HCT116 (cell line): ENCODE data around the gene VWA1.

Experiments used
- CTCF ChIP-seq, 3 experiments: fragments of 200-600 bp in 1 of 3; sonication (generic) in 1 of 3; IDR thresholded peaks in 2 of 3; conservative IDR thresholded peaks in 1 of 3; 2 replicates each; pipeline ENCODE4 v1.5.1; 2012 to 2017; ENCODE audit warnings: low read depth in 2 of 3, low read length in 2 of 3, antibody characterized with exemption in 1 of 3, borderline replicate concordance in 1 of 3, control low read depth in 1 of 3, mild to moderate bottlenecking in 1 of 3, mixed read lengths in 1 of 3, mixed run types in 1 of 3, moderate library complexity in 1 of 3; ENCODE audit not compliant: insufficient read depth in 1 of 3
- EZH2phosphoT487 ChIP-seq: fragments of 200-600 bp; IDR thresholded peaks from 2 replicates; pipeline ENCODE4 v1.6.1; 2018; ENCODE audit warnings: antibody characterized with exemption, borderline replicate concordance
- POLR2AphosphoS5 ChIP-seq: IDR thresholded peaks from 2 replicates; pipeline ENCODE4 v1.6.1; 2011; ENCODE audit warnings: mild to moderate bottlenecking, low read depth, low read length, moderate library complexity
- RAD21 ChIP-seq: IDR thresholded peaks from 2 replicates; pipeline ENCODE4 v1.6.1; 2012; ENCODE audit warnings: low read depth, mild to moderate bottlenecking
- SP1 ChIP-seq: IDR thresholded peaks from 2 replicates; pipeline ENCODE4 v1.6.1; 2012; ENCODE audit warnings: low read depth
- TCF7L2 ChIP-seq: IDR thresholded peaks from 2 replicates; pipeline ENCODE4 v1.7.0; 2011; ENCODE audit warnings: borderline replicate concordance, inconsistent platforms; ENCODE audit not compliant: insufficient read depth, insufficient read length; ENCODE audit errors: extremely low read depth
- YY1 ChIP-seq: IDR thresholded peaks from 2 replicates; pipeline ENCODE4 v1.6.1; 2011; ENCODE audit warnings: low read length, low read depth, moderate library complexity, mild to moderate bottlenecking; ENCODE audit not compliant: insufficient replicate concordance; ENCODE audit errors: extremely low read depth

DNA sequence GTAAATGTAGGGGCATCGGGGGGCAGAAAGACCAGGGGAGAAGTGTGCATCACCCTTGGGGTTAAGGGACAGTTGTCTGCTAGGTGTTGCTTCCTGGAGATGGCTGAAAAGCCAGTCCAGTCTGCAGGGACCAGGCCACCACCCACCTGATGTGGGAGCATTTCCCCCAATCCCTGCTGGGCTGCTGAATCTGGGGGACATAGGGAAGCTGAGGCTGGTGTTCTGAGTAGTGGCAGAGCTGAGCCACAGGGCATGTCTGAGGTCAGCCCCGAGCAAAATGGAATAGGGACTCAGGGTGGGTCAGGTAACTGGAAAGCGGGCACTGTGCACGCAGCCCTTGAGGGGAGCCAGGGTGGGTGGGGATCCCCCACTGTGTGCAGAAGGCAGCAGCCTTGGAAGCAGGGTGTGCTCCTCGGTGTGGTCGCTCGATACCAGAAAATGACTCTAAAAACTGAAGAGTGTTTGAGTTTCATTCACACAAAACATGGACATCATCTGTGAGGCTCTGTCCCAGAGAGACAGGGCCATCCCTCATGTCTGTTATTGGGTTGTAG, 34.0 kb upstream of the VWA1 start:
- no peak for TF ChIP-seq CTCF (IDR thresholded peaks at IDR 0.05 in 2 of 3, conservative IDR thresholded peaks at IDR 0.05 in 1 of 3; ENCODE audit: borderline replicate concordance in 1 of 3, insufficient read depth in 1 of 3, low read depth in 2 of 3, low read length in 2 of 3)
- TF ChIP-seq POLR2AphosphoS5, result no peak; the same call in none of the 2 replicates
- no peak for TF ChIP-seq YY1
- no peak for TF ChIP-seq EZH2phosphoT487
- no peak for TF ChIP-seq SP1
- TF ChIP-seq TCF7L2, result no peak
- TF ChIP-seq RAD21, result no peak
